Ectodermal cell (in vitro differentiated cells): Measurements from ENCODE around the gene CDKAL1.

Source experiments
- H3K27ac ChIP-seq: 2 replicates; pipeline ENCODE4 v1.7.0; 2013; ENCODE audit warnings: mild to moderate bottlenecking, low read depth, low read length; ENCODE audit not compliant: insufficient read depth, poor library complexity, severe bottlenecking
- H3K27me3 ChIP-seq: 2 replicates; pipeline ENCODE4 v1.7.0; 2013; ENCODE audit warnings: mild to moderate bottlenecking, low read length; ENCODE audit not compliant: insufficient read depth, control insufficient read depth, poor library complexity, severe bottlenecking
- H3K36me3 ChIP-seq: one replicate; pipeline ENCODE4 v1.7.0; 2013; ENCODE audit warnings: low read length; ENCODE audit not compliant: control insufficient read depth, insufficient read depth
- H3K4me1 ChIP-seq: one replicate; pipeline ENCODE4 v1.7.0; 2013; ENCODE audit warnings: low read length; ENCODE audit not compliant: control insufficient read depth, insufficient read depth
- H3K4me3 ChIP-seq: 2 replicates; pipeline ENCODE4 v1.7.0; 2013; ENCODE audit warnings: low read depth, low read length, control low read depth; ENCODE audit not compliant: insufficient read depth
- H3K9me3 ChIP-seq: 2 replicates; pipeline ENCODE4 v1.7.0; 2013; ENCODE audit warnings: mild to moderate bottlenecking, low read length, moderate library complexity; ENCODE audit not compliant: control insufficient read depth
- WGBS, 2 experiments: methylation state at CpG; one replicate each; pipeline ENCODE4 v1.1.7; 2013; ENCODE audit warnings: missing lambda C conversion rate in 2 of 2; 5-methylcytosine and 5-hydroxymethylcytosine counted together

The CDKAL1 gene

GRCh38 chr6:21200134-21200870, 666.0 kb downstream of the CDKAL1 start:
- no peaks in the 10 kb centered on the region for H3K27me3 ChIP-seq
- no peaks in the 10 kb centered on the region for H3K9me3 ChIP-seq
- H3K27ac ChIP-seq: no peak overlapping the region
- H3K36me3 ChIP-seq: no peaks in the 10 kb centered on the region
- WGBS, 2 experiments: 78 to 80% methylated on average over 7 of the region's 7 CpGs
- no peak overlapping the region for H3K4me3 ChIP-seq
- peaks cover 27% of the 10 kb centered on the region for H3K4me1 ChIP-seq

- H3K27ac ChIP-seq: no peak overlapping the region
- H3K27me3 ChIP-seq: no peaks in the 10 kb centered on the region
- H3K9me3 ChIP-seq: no peaks in the 10 kb centered on the region
- WGBS, 2 experiments: 74 to 78% methylated on average over 4 of the region's 4 CpGs
- peaks cover 27% of the 10 kb centered on the region for H3K4me1 ChIP-seq
- no peaks in the 10 kb centered on the region for H3K36me3 ChIP-seq
- H3K4me3 ChIP-seq: no peak overlapping the region
Measured at GRCh38 chr6:21201187-21201586, 666.9 kb downstream of the CDKAL1 start.

- Histone ChIP-seq H3K9me3 (no peaks in the 10 kb centered on the region), H3K27me3 (no peaks in the 10 kb centered on the region), H3K4me3 (no peak overlapping the region), H3K36me3 (no peaks in the 10 kb centered on the region), H3K27ac (no peak overlapping the region), H3K4me1 (peaks cover 27% of the 10 kb centered on the region)
- WGBS, 2 experiments: 94% methylated on average over 8 to 9 of the region's 10 CpGs
Measured at GRCh38 chr6:21201637-21202350, 667.5 kb downstream of the CDKAL1 start.

GRCh38 chr6:21202521-21202920, 668.3 kb downstream of the CDKAL1 start:
- no peaks in the 10 kb centered on the region for H3K27me3 ChIP-seq
- WGBS, 2 experiments: 97 to 98% methylated on average over 3 of the region's 3 CpGs
- no peaks in the 10 kb centered on the region for H3K36me3 ChIP-seq
- H3K4me3 ChIP-seq: no peak overlapping the region
- peaks cover 27% of the 10 kb centered on the region for H3K4me1 ChIP-seq
- H3K9me3 ChIP-seq: no peaks in the 10 kb centered on the region
- no peak overlapping the region for H3K27ac ChIP-seq

DNA sequence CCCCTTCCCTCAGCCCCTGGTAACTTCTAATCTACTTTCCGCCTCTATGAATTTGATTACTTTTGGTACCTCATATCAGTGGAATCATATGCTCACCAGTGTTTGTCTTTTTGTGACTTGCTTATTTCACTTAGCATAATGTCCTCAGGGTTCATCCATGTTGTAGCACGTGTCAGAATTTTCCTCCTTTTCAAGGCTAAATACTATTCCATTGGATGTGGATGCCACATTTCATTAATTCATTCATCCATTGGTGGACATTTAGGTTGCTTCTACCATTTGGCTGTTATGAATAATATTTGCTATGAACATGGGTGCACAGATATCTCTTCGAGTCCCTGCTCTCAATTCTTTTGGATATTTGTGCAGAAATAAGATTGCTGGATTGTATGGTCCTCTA, 670.7 kb downstream of the CDKAL1 start:
- 93 to 95% methylated on average over 3 of the region's 3 CpGs for WGBS, 2 experiments
- peaks cover 11% of the 10 kb centered on the region for H3K4me1 ChIP-seq

DNA sequence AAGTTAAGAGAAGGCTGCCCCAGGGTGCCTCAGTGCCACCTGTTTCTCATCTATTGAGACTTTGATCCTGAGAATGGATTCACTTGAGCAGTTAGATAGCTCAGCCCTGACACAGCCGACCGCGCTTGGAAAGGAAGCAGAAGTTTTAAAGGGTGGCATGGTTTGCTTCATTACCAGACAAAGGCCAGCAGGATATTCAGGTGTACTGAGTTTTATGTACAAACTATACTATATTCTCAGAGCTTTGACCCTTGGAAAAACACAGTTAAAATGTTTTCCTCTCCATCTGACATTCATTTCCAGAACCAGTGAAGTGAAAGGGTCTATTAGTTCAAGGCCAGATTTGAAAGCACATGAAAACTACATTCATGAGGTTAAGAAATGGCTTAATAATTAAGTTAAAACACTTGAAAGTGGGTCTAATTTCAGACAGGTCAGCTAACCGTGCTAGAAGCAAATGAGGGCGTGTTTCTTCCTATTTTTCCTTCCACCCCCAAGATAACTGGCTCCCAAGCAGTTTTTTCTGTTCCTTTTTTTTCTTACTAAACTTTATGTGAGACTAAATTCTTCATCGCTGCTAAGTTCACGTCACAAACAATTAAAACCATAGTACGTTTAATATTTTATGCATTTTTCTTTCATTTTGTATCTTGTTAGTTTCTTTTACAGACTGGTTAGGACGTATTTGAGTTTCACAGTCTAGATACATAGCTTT, 674.0 kb downstream of the CDKAL1 start:
- Histone ChIP-seq H3K9me3 (no peaks in the 10 kb centered on the region), H3K4me3 (no peak overlapping the region), H3K27me3 (no peaks in the 10 kb centered on the region), H3K4me1 (peaks cover 4% of the 10 kb centered on the region), H3K27ac (no peak overlapping the region), H3K36me3 (no peaks in the 10 kb centered on the region)
- 88 to 91% methylated on average over 9 of the region's 9 CpGs for WGBS, 2 experiments

More for the DNA sequence above, 670.7 kb downstream of the CDKAL1 start:
- Histone ChIP-seq H3K36me3 (no peaks in the 10 kb centered on the region), H3K27me3 (no peaks in the 10 kb centered on the region), H3K27ac (no peak overlapping the region), H3K9me3 (no peaks in the 10 kb centered on the region), H3K4me3 (no peak overlapping the region)

GRCh38 chr6:21208796-21209186, 674.5 kb downstream of the CDKAL1 start:
- H3K9me3 ChIP-seq: no peaks in the 10 kb centered on the region
- no peak overlapping the region for H3K4me3 ChIP-seq
- H3K27me3 ChIP-seq: no peaks in the 10 kb centered on the region
- WGBS, 2 experiments: 81 to 85% methylated on average over 4 to 5 of the region's 5 CpGs
- H3K27ac ChIP-seq: no peak overlapping the region
- no peaks in the 10 kb centered on the region for H3K36me3 ChIP-seq
- peaks cover 8% of the 10 kb centered on the region for H3K4me1 ChIP-seq

DNA sequence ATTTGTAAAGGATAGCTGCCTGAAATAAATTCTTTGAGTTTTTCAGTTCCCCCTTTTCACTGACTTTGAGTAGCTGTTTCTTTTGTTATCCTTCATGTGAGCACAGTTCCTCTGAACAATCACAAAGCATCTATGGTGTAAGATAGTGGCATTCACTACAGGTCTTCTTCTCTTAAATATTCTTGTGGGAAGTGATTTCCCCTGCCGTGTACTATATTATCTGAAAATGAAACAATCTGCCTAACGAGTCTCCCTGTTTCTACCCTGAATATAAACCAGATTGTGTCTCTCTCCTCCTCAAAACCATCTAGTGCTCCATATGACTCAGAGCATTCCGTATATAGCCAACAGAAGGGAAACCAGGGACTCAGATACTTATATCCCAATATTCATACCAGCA, 679.2 kb downstream of the CDKAL1 start:
- Histone ChIP-seq H3K27ac (no peak overlapping the region), H3K36me3 (no peaks in the 10 kb centered on the region), H3K4me1 (peaks cover 8% of the 10 kb centered on the region), H3K27me3 (no peaks in the 10 kb centered on the region), H3K9me3 (no peaks in the 10 kb centered on the region), H3K4me3 (no peak overlapping the region)
- 88 to 90% methylated on average over 3 of the region's 3 CpGs for WGBS, 2 experiments

- H3K27ac ChIP-seq: no peak overlapping the region
- H3K4me1 ChIP-seq: peaks cover 8% of the 10 kb centered on the region
- 94 to 98% methylated on average over 5 of the region's 5 CpGs for WGBS, 2 experiments
- no peaks in the 10 kb centered on the region for H3K9me3 ChIP-seq
- H3K4me3 ChIP-seq: no peak overlapping the region
- H3K27me3 ChIP-seq: no peaks in the 10 kb centered on the region
- H3K36me3 ChIP-seq: no peaks in the 10 kb centered on the region
Measured at GRCh38 chr6:21214738-21215448, 680.6 kb downstream of the CDKAL1 start.

DNA sequence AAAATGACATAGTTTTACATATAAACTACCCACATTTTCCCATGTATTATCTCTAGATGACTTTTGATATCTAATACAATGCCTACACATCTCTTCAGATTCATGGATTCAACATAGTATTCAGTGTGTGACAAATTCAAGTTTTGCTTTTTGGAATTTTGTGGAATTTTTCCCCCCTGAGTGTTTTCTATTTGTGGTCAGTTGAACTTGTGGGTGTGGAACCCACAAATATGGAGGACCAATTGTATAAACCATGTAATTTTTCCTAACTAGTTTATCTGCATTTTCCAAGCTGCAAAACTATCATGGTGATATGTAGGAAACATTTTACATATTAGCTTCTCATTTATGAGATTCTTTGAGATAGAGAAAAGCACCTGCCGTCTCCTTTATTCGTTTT, 685.0 kb downstream of the CDKAL1 start:
- no peaks in the 10 kb centered on the region for H3K27me3 ChIP-seq
- H3K36me3 ChIP-seq: no peaks in the 10 kb centered on the region
- H3K4me3 ChIP-seq: no peak overlapping the region
- WGBS, 2 experiments: 96 to 100% methylated on average over 2 of the region's 2 CpGs
- no peak overlapping the region for H3K27ac ChIP-seq
- H3K9me3 ChIP-seq: no peaks in the 10 kb centered on the region
- H3K4me1 ChIP-seq: no peaks in the 10 kb centered on the region
